Endometrial microvascular endothelial cells (primary cell): ENCODE measurements around the gene ZNF319. TPM values are rescaled to one million over a fixed set of nuclear protein-coding genes. Genes with fewer than 3 reads are reported as not detected.

Experiments used
- in situ Hi-C: cut with HindIII; loops from 2 replicates; pipeline ENCODE4 v1.10.0; 2017; ENCODE audit warnings: low sequenced_read_pairs, low pct_unique_long_range_greater_than_20kb; ENCODE audit errors: inconsistent ontology term
- total RNA-seq: library from RNA; depleted of rRNA; stranded (reverse); fragments of >200 nt; gene quantifications from one replicate; pipeline ENCODE4 v1.2.3, GENCODE V29; 2015; ENCODE audit errors: inconsistent ontology term

The ZNF319 gene
- total RNA-seq, 1 donor from 2014 or later = 5.2 TPM

- in situ Hi-C loops = no loop called here
Observed at GRCh38 chr16:58002936-58003335, 2.5 kb upstream of the ZNF319 start.

- in situ Hi-C loops = no loop called here
Observed at GRCh38 chr16:58002416-58002800, 1.9 kb upstream of the ZNF319 start.

DNA sequence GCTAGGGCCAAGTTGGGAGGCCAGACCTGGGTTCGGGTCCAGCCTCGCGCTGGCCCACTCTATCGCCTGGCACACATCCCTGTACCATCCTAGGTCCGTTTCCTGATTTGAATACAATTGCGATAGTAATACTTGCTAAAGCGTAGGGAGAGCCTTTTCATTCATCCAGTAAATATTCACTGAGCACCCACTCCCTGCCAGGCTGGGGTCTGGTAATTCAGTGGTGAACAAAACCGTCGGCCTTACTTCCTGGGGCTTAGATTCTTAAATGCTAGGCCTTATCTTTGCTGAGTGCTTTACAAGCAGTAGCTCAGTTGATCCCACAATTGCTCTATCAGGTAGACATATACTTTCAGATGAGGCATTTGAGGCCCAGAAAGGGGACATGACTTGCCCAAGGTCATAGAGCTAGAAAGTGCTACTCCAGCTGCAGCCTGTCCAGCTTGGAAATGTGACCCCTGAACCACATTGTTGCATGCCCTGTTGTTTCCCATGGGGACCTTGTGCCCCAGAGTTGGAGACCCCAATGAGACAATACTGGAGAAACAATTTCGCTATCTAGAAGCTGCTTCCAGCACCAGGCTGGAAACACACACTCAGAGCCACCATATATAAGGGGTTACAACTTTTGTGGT is 1.4 kb upstream of the ZNF319 start:
- in situ Hi-C loops = no loop called here

DNA sequence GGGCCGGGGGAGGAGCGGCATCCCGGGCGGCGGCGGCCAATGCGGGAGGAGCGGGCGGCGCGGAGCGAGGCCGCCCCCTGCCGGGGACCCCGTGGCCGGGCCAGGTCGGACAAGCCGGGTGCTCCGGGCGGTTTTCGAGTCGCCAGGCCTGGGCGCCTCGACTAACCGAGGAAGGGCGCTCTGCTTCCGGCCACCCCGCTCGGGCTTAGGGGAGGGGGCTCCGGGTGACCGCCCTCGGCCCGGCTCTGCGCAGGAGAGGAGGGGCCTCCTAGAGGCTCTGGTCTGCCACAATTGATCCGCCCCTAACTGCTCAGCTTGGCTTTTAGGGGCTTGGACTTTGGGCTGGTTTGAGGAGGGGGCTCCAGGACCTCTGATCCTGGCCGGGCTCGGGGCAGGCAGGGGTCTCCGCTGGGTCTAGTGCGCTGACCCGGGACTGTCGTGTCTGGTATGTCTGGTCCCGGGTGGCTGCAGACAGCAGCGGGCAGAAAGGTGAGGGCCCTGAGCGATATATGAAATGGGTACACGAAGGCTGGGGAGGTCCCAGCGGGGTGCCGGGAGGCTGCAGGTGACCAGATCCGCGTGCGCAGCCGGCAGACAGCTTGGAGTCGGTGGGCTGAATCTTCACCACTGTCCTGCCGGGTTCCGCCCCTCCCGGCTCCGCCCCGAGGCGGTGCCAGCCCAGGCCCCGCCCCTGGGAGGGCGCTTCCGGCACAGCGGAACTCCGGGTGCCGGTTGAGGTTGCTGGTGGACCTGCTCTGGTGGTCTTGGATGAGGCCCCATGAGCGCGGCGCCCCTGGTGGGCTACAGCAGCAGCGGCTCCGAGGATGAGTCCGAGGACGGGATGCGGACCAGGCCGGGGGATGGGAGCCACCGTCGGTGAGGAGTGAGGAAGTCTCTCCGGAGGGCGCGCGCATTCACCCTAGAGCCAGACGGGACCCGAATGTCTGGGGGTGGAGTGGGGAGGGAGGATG is 519 bp upstream of the ZNF319 start, which contains the start of gene USB1:
Gene USB1 (plus strand): TSS at position 702 of the 971 bp plus-strand sequence. CDS start 77 bp downstream, at position 779.
- in situ Hi-C loops = no loop called here

GRCh38 chr16:57999366-57999970 is 1.0 kb downstream of the ZNF319 start:
- in situ Hi-C loops = loop anchor here (25.0 kb wide), 1 partner anchor 237 kb away; no protein-coding TSS in a partner anchor

DNA sequence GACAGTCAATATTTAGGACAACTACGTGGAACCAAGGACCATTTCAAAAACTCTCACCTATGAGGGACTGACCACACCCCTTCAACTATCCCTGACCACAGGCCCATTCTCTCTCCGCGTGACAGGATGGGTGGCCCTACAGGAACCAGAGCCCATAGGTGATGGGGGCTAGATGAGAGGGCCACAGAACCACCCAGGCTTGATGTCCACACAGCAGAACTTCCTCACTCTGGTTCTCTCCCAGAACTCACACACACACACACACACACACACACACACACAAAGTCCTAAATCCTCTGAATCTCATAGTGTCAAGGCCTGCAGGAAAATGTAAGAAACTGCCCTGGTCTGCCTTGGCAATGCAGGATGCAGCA is 1.5 kb downstream of the ZNF319 start:
- in situ Hi-C loops = loop anchor here (25.0 kb wide), 1 partner anchor 237 kb away; no protein-coding TSS in a partner anchor

GRCh38 chr16:57998486-57998885 is 2.0 kb downstream of the ZNF319 start:
- in situ Hi-C loops = loop anchor here (25.0 kb wide), 1 partner anchor 236 kb away; no protein-coding TSS in a partner anchor

- in situ Hi-C loops = loop anchor here (25.0 kb wide), 1 partner anchor 235 kb away; no protein-coding TSS in a partner anchor
Observed at GRCh38 chr16:57997528-57998265, 2.8 kb downstream of the ZNF319 start.

DNA sequence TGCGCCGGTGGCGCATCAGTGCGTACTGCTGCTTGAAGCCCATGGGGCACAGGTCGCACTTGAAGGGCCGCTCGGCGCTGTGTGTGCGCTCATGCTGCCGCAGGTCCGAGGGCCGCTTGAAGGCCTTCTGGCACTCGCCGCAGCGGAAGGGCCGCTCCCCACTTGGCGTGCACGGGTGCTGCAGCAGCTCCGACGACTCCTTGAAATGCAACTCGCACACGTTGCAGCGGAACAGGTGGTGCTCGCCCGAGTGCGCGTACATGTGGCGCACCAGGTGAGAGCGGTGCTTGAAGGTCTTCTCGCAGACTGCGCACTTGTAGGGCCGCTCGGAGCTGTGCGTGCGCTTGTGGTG is 3.3 kb downstream of the ZNF319 start:
- in situ Hi-C loops = loop anchor here (25.0 kb wide), 1 partner anchor 235 kb away; no protein-coding TSS in a partner anchor

- in situ Hi-C loops = loop anchor here (25.0 kb wide), 1 partner anchor 234 kb away; no protein-coding TSS in a partner anchor
Observed at GRCh38 chr16:57996406-57997175, 3.9 kb downstream of the ZNF319 start.

GRCh38 chr16:57995721-57996405 is 4.6 kb downstream of the ZNF319 start:
- in situ Hi-C loops = loop anchor here (25.0 kb wide), 1 partner anchor 234 kb away; no protein-coding TSS in a partner anchor

- in situ Hi-C loops = loop anchor here (25.0 kb wide), 1 partner anchor 232 kb away; no protein-coding TSS in a partner anchor
Observed at GRCh38 chr16:57994778-57995177, 5.7 kb downstream of the ZNF319 start.

DNA sequence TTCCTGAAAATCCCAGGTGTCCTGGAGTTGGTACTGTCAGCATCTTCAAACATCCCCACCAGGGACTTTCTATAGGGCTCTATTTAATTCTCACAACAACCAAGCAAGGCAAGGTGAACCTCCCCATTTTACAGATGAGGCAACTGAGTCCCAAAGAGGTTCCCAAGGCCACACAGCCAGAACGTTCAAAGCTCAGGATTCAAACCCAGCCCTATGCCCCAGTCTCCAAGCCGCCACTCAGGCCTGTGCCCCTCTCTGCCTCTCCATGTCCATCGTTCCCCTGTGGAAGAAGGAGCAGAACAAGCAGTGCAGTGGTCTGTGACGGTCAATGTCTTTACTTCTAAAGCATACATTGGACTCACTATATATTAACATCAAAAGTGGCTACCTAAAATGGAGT is 6.1 kb downstream of the ZNF319 start:
- in situ Hi-C loops = loop anchor here (25.0 kb wide), 1 partner anchor 232 kb away; no protein-coding TSS in a partner anchor

DNA sequence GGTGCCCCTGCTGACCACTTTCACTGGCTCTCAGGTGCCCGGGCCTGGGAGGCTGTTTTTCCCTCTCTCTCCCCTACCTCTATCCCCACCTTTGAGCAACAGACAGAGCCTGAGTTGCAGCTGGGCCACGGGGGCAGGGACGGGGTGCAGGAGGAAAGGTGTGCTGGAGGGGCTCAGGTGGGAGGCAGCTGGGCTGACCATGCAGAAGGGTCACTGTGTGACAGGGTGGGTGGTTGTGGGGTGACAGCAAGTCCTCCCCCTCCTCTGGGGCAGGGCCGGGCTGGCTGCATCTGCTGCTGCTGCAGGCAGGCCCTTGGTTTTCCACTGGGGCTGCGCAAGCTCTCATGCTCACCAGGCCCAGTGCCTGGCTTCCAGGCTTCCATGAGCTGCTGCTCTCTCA is 6.6 kb downstream of the ZNF319 start:
- in situ Hi-C loops = loop anchor here (25.0 kb wide), 1 partner anchor 232 kb away; no protein-coding TSS in a partner anchor

GRCh38 chr16:57993438-57993837 is 7.0 kb downstream of the ZNF319 start:
- in situ Hi-C loops = loop anchor here (25.0 kb wide), 1 partner anchor 231 kb away; no protein-coding TSS in a partner anchor

GRCh38 chr16:57992084-57992483 is 8.4 kb downstream of the ZNF319 start:
- in situ Hi-C loops = loop anchor here (25.0 kb wide), 1 partner anchor 230 kb away; no protein-coding TSS in a partner anchor

DNA sequence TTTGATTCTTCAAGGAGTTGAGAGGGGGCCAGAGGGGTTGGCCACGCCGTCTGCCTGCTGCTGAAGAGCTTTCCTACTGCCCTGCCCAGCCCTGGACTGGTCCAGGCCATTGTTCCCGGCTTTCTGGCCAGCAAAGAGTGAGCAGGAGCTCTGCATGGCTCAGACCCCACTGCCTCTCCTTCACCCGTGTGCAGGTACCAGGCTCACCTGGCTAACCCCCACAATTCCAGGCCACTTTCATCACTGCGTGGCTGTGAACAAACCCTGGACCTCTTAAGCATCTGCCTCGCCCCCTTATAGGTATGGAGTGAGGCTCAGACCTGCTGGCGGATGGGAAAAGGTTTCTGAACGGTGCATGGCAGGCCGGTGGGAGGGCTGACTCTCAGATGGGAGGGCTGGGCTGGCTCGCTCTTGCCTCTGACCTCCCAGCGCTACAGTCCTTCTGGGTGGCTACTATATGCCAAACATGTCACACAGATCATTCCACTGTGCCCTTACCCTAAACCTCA is 8.9 kb downstream of the ZNF319 start:
- in situ Hi-C loops = loop anchor here (25.0 kb wide), 1 partner anchor 229 kb away; no protein-coding TSS in a partner anchor
